Raji (cell line): Measurements from ENCODE around the gene TNFAIP3.

ENCODE experiments used
- POLR2A ChIP-seq: IDR thresholded peaks from 2 replicates; pipeline ENCODE4 v1.6.1; 2011; ENCODE audit warnings: low read depth, low read length, control low read depth; ENCODE audit not compliant: insufficient read depth

The TNFAIP3 gene

GRCh38 chr6:137901454-137901853 is 34.4 kb downstream of the TNFAIP3 start:
- no peak for TF ChIP-seq POLR2A

GRCh38 chr6:137902699-137903098 is 35.6 kb downstream of the TNFAIP3 start:
- no peak for TF ChIP-seq POLR2A

- TF ChIP-seq POLR2A = no peak
Measured at GRCh38 chr6:137903274-137903932, 36.3 kb downstream of the TNFAIP3 start.

GRCh38 chr6:137903933-137904821 is 37.1 kb downstream of the TNFAIP3 start:
- TF ChIP-seq POLR2A = peak; percentile 29; the same call in 1 of the 2 replicates

- no peak for TF ChIP-seq POLR2A
Measured at GRCh38 chr6:137904822-137905617, 38.0 kb downstream of the TNFAIP3 start.

- no peak for TF ChIP-seq POLR2A
Measured at GRCh38 chr6:137906020-137906472, 39.0 kb downstream of the TNFAIP3 start.

- no peak for TF ChIP-seq POLR2A
Measured at GRCh38 chr6:137907170-137907569, 40.1 kb downstream of the TNFAIP3 start.

- TF ChIP-seq POLR2A = no peak
Measured at GRCh38 chr6:137909533-137909932, 42.5 kb downstream of the TNFAIP3 start.

GRCh38 chr6:137910424-137910834 is 43.4 kb downstream of the TNFAIP3 start:
- no peak for TF ChIP-seq POLR2A

- no peak for TF ChIP-seq POLR2A
Measured at GRCh38 chr6:137910843-137911456, 43.9 kb downstream of the TNFAIP3 start.

GRCh38 chr6:137911675-137912191 is 44.7 kb downstream of the TNFAIP3 start:
- no peak for TF ChIP-seq POLR2A

- TF ChIP-seq POLR2A = no peak
Measured at GRCh38 chr6:137912813-137913212, 45.8 kb downstream of the TNFAIP3 start.

- no peak for TF ChIP-seq POLR2A
Measured at GRCh38 chr6:137913434-137913833, 46.4 kb downstream of the TNFAIP3 start.

- no peak for TF ChIP-seq POLR2A
Measured at GRCh38 chr6:137913996-137914529, 47.0 kb downstream of the TNFAIP3 start.
